HEK293 (cell line): ENCODE measurements around the gene ASXL1.

ENCODE experiments used
- CTCF ChIA-PET: fragments of 350-600 bp; formaldehyde crosslinking; extraction: SDS; loops from one replicate; lab custom pipeline; 2021; ENCODE audit warnings: antibody characterized with exemption; lab: Yijun Ruan, JAX
- POLR2A ChIA-PET: fragments of 300-600 bp; formaldehyde crosslinking; extraction: SDS; loops from one replicate; lab custom pipeline; 2020; ENCODE audit warnings: antibody characterized with exemption, inconsistent platforms; lab: Yijun Ruan, JAX
- H3K27ac ChIP-seq: fragments of 200-500 bp; sonication (Bioruptor generic); 2 replicates; pipeline ENCODE4 v1.5.1; 2014; ENCODE audit warnings: low read depth, low read length, control low read depth, inconsistent platforms; ENCODE audit errors: extremely low read depth
- H3K36me3 ChIP-seq, 2 experiments: fragments of 200-500 bp in 1 of 2; sonication (Bioruptor generic) in 1 of 2; 1 replicate in 1 of 2; 2 replicates in 1 of 2; pipeline ENCODE4 v1.5.1; 2014 to 2017; ENCODE audit warnings: inconsistent platforms in 2 of 2, low read length in 2 of 2; ENCODE audit not compliant: control insufficient read depth in 2 of 2, insufficient read depth in 1 of 2
- H3K4me1 ChIP-seq: fragments of 200-500 bp; sonication (Bioruptor generic); 2 replicates; pipeline ENCODE4 v1.5.1; 2014; ENCODE audit warnings: mild to moderate bottlenecking, low read length, inconsistent platforms; ENCODE audit not compliant: control insufficient read depth, insufficient read depth
- H3K4me3 ChIP-seq: 2 replicates; pipeline ENCODE4 v1.5.1; 2011; ENCODE audit warnings: low read depth, mild to moderate bottlenecking, control low read depth, low read length, moderate library complexity
- H3K9me3 ChIP-seq: fragments of 200-500 bp; sonication (Bioruptor generic); 2 replicates; pipeline ENCODE4 v1.5.1; 2014; ENCODE audit warnings: low read depth, low read length, inconsistent platforms; ENCODE audit not compliant: control insufficient read depth, insufficient read depth
- EGR2 ChIP-seq: fragments of 450-650 bp; formaldehyde crosslinking; IDR thresholded peaks from 2 replicates; pipeline ENCODE4 v1.5.1; 2016; ENCODE audit warnings: low read depth, missing biosample characterization, missing genetic modification characterization
- ELK4 ChIP-seq: IDR thresholded peaks from 2 replicates; pipeline ENCODE4 v1.6.1; 2011; ENCODE audit warnings: mild to moderate bottlenecking, low read depth, low read length, borderline replicate concordance
- GLI4 ChIP-seq: fragments of 450-650 bp; formaldehyde crosslinking; IDR thresholded peaks from 2 replicates; pipeline ENCODE4 v1.5.1; 2016; ENCODE audit warnings: missing biosample characterization, missing genetic modification characterization
- PRDM1 ChIP-seq: fragments of 450-650 bp; formaldehyde crosslinking; IDR thresholded peaks from 2 replicates; pipeline ENCODE4; 2016; ENCODE audit warnings: missing biosample characterization, missing genetic modification characterization
- RBAK ChIP-seq: fragments of 450-650 bp; formaldehyde crosslinking; IDR thresholded peaks from 2 replicates; pipeline ENCODE4 v1.5.1; 2016; ENCODE audit warnings: missing biosample characterization, missing genetic modification characterization
- ZBTB20 ChIP-seq: fragments of 450-650 bp; formaldehyde crosslinking; IDR thresholded peaks from 2 replicates; pipeline ENCODE4 v1.5.1; 2016; ENCODE audit warnings: missing biosample characterization, missing genetic modification characterization
- ZFHX2 ChIP-seq: fragments of 450-650 bp; formaldehyde crosslinking; conservative IDR thresholded peaks from 2 replicates; pipeline ENCODE4 v1.5.1; 2016; ENCODE audit warnings: missing biosample characterization, missing genetic modification characterization
- ZFP69B ChIP-seq: fragments of 450-650 bp; formaldehyde crosslinking; IDR thresholded peaks from 2 replicates; pipeline ENCODE4 v1.5.1; 2016; ENCODE audit warnings: missing biosample characterization, missing genetic modification characterization
- ZNF280D ChIP-seq: fragments of 450-650 bp; formaldehyde crosslinking; IDR thresholded peaks from 2 replicates; pipeline ENCODE4 v1.5.1; 2016; ENCODE audit warnings: missing biosample characterization, missing genetic modification characterization
- ZNF692 ChIP-seq: fragments of 450-650 bp; formaldehyde crosslinking; IDR thresholded peaks from 2 replicates; pipeline ENCODE4 v1.5.1; 2016; ENCODE audit warnings: missing biosample characterization, missing genetic modification characterization
- ZSCAN23 ChIP-seq: fragments of 450-650 bp; formaldehyde crosslinking; IDR thresholded peaks from 2 replicates; pipeline ENCODE4 v1.5.1; 2016; ENCODE audit warnings: missing biosample characterization, missing genetic modification characterization
- TF ChIP-seq, protein P1 (sequence below): fragments of 450-650 bp; formaldehyde crosslinking; IDR thresholded peaks from 2 replicates; pipeline ENCODE4 v1.5.1; 2016; ENCODE audit warnings: missing biosample characterization, missing genetic modification characterization
- TF ChIP-seq, protein P2 (sequence below): fragments of 450-650 bp; formaldehyde crosslinking; IDR thresholded peaks from 2 replicates; pipeline ENCODE4 v1.5.1; 2016; ENCODE audit warnings: missing biosample characterization, missing genetic modification characterization

Gene ASXL1

GRCh38 chr20:32484958-32485769, 127.0 kb downstream of the ASXL1 start (continued):
- peak; percentile 10; the same call in 1 of the 2 replicates for TF ChIP-seq ZNF692 (tag by site-specific recombination)
- TF ChIP-seq, protein P1, sequence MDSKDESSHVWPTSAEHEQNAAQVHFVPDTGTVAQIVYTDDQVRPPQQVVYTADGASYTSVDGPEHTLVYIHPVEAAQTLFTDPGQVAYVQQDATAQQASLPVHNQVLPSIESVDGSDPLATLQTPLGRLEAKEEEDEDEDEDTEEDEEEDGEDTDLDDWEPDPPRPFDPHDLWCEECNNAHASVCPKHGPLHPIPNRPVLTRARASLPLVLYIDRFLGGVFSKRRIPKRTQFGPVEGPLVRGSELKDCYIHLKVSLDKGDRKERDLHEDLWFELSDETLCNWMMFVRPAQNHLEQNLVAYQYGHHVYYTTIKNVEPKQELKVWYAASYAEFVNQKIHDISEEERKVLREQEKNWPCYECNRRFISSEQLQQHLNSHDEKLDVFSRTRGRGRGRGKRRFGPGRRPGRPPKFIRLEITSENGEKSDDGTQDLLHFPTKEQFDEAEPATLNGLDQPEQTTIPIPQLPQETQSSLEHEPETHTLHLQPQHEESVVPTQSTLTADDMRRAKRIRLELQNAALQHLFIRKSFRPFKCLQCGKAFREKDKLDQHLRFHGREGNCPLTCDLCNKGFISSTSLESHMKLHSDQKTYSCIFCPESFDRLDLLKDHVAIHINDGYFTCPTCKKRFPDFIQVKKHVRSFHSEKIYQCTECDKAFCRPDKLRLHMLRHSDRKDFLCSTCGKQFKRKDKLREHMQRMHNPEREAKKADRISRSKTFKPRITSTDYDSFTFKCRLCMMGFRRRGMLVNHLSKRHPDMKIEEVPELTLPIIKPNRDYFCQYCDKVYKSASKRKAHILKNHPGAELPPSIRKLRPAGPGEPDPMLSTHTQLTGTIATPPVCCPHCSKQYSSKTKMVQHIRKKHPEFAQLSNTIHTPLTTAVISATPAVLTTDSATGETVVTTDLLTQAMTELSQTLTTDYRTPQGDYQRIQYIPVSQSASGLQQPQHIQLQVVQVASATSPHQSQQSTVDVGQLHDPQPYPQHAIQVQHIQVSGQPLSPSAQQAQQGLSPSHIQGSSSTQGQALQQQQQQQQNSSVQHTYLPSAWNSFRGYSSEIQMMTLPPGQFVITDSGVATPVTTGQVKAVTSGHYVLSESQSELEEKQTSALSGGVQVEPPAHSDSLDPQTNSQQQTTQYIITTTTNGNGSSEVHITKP (tag by site-specific recombination), result 0 out of 2 replicates have a peak, but pooled peaks have one; percentile 10
- TF ChIP-seq PRDM1 (tag by site-specific recombination), result peak; percentile 45; the same call in 1 of the 2 replicates
- TF ChIP-seq ZSCAN23, result 0 out of 2 replicates have a peak, but pooled peaks have one; percentile 29
- no peak for TF ChIP-seq GLI4 (tag by site-specific recombination)
- 0 out of 2 replicates have a peak, but pooled peaks have one; percentile 1 for TF ChIP-seq ZBTB20 (tag by site-specific recombination)
- TF ChIP-seq, all 188 proteins: peak for 16

DNA sequence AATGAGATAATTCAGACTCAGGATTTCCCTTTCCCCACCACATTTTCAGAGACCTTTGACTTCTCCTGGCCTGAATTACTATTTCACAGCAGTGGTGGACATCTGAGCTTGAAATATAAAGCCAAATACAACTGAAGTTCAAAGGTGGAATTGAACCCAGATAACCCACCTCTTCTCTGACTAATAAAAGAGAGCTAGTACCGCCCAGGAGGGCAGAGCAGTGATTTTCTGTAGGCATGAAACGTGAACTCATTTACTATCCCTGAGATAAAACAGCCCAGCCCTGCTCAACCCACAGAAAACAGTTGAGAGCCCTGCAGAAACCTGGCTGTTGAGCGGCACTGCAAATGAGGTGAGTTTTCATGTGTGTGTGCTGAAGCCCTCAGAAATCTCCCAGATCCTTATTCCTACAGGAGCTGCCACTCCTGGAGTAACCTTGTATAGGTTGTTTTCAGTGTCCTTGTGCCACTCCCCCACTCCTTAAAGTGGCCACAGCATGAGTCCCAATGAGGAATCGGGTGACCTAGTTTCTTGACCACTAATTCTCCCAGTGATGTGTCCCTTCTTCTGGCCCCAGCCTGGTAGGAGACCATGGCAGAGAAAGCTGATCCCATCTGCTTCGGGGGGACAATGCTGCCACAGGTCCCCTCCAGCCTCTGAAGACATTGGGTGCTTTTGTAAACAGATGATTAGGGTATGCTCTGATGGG, 127.8 kb downstream of the ASXL1 start:
- Histone ChIP-seq H3K9me3 (no peaks in the 10 kb centered on the region), H3K4me3 (no peak overlapping the region), H3K4me1 (no peaks in the 10 kb centered on the region), H3K27ac (no peak overlapping the region), H3K36me3 (no peaks in the 10 kb centered on the region)
- ChIA-PET CTCF (interaction anchor here (0.6 to 1.7 kb wide), 7 partner anchors 14 to 392 kb away, joined by 3 to 6 read pairs (median 3); no protein-coding TSS in a partner anchor), POLR2A (no interaction called here)
- TF ChIP-seq ZFP69B (tag by site-specific recombination) (peak; percentile 43; the same call in 1 of the 2 replicates), ELK4 (no peak), ZFHX2 (tag by site-specific recombination) (peak; percentile 46), ZNF280D (tag by site-specific recombination) (no peak), ZNF692 (tag by site-specific recombination) (peak; percentile 68; the same call in 1 of the 2 replicates), EGR2 (peak; percentile 59; the same call in 1 of the 2 replicates), RBAK (tag by site-specific recombination) (no peak)
- TF ChIP-seq, protein P2, sequence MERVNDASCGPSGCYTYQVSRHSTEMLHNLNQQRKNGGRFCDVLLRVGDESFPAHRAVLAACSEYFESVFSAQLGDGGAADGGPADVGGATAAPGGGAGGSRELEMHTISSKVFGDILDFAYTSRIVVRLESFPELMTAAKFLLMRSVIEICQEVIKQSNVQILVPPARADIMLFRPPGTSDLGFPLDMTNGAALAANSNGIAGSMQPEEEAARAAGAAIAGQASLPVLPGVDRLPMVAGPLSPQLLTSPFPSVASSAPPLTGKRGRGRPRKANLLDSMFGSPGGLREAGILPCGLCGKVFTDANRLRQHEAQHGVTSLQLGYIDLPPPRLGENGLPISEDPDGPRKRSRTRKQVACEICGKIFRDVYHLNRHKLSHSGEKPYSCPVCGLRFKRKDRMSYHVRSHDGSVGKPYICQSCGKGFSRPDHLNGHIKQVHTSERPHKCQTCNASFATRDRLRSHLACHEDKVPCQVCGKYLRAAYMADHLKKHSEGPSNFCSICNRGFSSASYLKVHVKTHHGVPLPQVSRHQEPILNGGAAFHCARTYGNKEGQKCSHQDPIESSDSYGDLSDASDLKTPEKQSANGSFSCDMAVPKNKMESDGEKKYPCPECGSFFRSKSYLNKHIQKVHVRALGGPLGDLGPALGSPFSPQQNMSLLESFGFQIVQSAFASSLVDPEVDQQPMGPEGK (tag by site-specific recombination), result no peak
